Measurements from ENCODE around the gene CERCAM. TPM values are rescaled to one million over a fixed set of nuclear protein-coding genes. Genes with fewer than 3 reads are reported as not detected.
A peak's percentile ranks its signal among the peaks of the same experiment; 100 is the strongest.
"Not testable (repeated sequence)": the region's sequence is repeated elsewhere in the genome, so short reads cannot be mapped to it uniquely, and the experiment has no call there.

The CERCAM gene
- total RNA-seq, 4 donors from 2014 or later: 3.3 to 16.5 (median 5.9) TPM

DNA sequence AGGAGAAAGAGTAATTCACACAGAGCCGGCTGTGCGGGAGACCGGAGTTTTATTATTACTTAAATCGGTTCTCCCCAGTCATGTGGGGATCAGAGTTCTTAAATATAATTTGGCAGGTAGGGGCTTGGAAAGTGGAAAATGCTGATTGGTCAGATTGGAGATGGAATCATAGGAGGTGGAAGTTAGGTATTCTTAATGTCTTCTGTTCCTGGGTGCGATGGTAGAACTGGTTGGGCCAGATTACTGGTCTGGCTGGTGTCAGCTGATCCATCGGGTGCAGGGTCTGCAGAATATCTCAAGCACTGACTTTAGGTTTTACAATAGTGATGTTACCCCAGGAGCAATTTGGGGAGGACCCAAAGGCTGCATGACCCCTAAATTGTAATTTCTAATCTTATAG lies 4.6 kb upstream of the CERCAM start:
- Histone ChIP-seq H3K36me3 (no peaks in the 10 kb centered on the region), H3K27me3 (peaks cover 0 to 8% of the 10 kb centered on the region in 2 donors), H3K9me3 (peaks cover 0 to 4% (median 0%) of the 10 kb centered on the region in 4 donors), H3K4me3 (no peak overlapping the region), H3K27ac (no peak overlapping the region), H3K4me1 (peaks cover 0 to 19% (median 13%) of the 10 kb centered on the region in 4 donors)
- TF ChIP-seq POLR2A (IDR thresholded peaks at IDR 0.05): no peak
- TF ChIP-seq, protein P1, sequence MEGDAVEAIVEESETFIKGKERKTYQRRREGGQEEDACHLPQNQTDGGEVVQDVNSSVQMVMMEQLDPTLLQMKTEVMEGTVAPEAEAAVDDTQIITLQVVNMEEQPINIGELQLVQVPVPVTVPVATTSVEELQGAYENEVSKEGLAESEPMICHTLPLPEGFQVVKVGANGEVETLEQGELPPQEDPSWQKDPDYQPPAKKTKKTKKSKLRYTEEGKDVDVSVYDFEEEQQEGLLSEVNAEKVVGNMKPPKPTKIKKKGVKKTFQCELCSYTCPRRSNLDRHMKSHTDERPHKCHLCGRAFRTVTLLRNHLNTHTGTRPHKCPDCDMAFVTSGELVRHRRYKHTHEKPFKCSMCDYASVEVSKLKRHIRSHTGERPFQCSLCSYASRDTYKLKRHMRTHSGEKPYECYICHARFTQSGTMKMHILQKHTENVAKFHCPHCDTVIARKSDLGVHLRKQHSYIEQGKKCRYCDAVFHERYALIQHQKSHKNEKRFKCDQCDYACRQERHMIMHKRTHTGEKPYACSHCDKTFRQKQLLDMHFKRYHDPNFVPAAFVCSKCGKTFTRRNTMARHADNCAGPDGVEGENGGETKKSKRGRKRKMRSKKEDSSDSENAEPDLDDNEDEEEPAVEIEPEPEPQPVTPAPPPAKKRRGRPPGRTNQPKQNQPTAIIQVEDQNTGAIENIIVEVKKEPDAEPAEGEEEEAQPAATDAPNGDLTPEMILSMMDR (IDR thresholded peaks at IDR 0.05): no peak
- no peak for DNase-seq

DNA sequence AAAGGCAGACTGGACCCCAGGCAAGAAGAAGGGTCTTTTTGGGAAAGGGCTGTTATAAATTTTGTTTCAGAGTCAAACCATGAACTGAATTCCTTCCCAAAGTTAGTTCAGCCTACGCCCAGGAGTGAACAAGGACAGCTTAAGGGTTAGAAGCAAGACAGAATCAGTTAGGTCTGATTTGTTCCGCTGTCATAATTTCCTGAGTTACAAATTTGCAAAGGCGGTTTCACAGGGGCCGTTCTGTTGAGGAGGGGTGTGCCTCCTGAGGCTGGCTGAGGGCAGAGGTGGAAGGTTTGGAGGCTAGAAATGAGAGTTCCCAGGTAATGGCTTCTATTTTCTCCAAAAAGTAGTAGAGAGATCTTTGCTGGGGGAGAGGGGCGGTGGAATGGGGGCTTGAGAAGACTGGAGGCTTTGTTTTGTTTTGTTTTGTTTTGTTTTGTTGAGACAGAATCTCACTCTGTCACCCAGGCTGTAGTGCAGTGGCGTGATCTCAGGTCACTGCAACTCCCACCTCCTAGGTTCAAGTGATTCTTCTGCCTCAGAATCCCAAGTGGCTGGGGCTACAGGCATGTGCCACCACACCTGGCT lies 4.1 kb upstream of the CERCAM start:
- Histone ChIP-seq H3K9me3 (peaks cover 0 to 4% (median 0%) of the 10 kb centered on the region in 4 donors), H3K27ac (no peak overlapping the region), H3K36me3 (no peaks in the 10 kb centered on the region), H3K4me1 (peaks cover 0 to 23% (median 13%) of the 10 kb centered on the region in 4 donors), H3K27me3 (peaks cover 0 to 8% of the 10 kb centered on the region in 2 donors), H3K4me3 (no peak overlapping the region)
- no peak for TF ChIP-seq POLR2A (IDR thresholded peaks at IDR 0.05)
- TF ChIP-seq, protein P1 (IDR thresholded peaks at IDR 0.05): no peak
- no peak for DNase-seq

DNA sequence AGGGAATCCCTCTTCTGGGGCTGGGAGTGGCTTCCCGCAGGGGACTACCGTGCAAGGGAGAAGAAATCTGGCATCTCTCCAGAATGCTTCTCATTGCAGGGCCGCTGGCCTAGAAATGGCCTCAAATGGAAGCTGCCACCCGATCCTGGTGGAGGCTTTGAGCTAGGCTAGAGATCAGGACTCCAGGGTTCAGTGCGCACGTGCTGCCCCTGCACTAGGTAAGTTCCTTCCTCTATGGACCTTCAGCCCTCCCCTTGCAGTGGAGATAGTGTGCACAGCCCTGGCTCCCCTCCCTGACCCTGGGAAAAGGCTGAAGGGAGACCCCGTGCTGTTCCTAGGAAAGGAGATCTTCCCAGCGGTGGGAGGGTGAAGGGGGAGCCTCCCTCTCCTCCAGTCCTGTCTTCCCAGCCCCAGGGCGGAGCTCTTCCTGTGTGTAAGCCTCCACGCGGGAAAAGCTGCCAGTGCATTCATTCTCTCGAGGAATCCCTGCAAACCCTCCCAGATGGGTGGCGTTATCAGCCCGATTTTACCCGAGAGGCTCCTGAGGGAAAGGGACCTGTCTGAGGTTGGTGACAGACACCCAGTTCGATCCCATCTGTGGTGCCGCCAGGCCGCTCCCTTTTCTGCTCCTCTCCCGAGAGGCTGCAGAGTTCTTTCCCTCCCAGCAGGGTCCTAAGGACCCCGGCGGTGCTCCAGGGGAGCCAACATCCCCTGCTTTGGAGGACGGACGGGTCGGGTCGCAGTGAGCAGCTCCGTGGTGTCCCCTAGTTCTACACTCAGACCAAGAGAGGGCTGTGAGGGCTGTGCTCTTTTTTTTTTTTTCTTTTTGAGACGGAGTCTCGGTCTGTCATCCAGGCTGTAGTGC lies 1.4 kb upstream of the CERCAM start:
- H3K27ac ChIP-seq: peak overlapping the region in 1 of 4 donors; percentile 79
- TF ChIP-seq, protein P1 (IDR thresholded peaks at IDR 0.05): no peak
- TF ChIP-seq POLR2A (IDR thresholded peaks at IDR 0.05): no peak
- H3K4me3 ChIP-seq: peak overlapping the region; percentile 65 to 99 (median 79)
- no peaks in the 10 kb centered on the region for H3K36me3 ChIP-seq
- H3K4me1 ChIP-seq: peaks cover 0 to 23% (median 13%) of the 10 kb centered on the region in 4 donors
- DNase-seq: no peak
- H3K27me3 ChIP-seq: peaks cover 0 to 8% of the 10 kb centered on the region in 2 donors
- H3K9me3 ChIP-seq: peaks cover 0 to 4% (median 0%) of the 10 kb centered on the region in 4 donors

DNA sequence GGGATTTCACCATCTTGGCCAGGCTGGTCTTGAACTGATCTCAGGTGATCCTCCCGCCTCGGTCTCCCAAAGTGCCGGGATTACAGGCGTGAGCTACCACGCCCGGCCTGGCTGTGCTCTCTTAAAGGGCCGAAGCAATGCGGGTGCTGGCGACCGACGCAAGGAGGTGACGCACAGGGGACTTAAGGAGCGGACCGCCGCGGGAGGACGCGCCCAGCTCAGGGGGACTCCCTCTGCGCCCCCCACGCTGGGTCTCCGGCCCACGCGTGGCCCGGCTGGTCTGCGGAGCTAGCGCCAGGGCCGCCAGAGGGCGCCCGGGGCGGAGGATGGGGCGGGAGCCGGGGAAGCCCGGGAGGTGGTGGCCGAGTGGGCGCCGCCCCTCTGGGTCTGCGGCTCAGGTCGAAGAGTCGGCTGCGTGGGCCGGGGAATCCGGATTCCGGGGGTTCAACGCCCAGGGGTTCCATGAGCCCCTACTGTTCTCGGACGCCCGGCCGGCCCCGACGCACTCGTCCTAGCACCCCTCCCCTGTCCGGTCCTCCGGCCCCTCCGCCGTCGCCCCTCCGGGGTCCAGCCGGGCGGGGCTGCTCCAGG lies 502 bp upstream of the CERCAM start:
- TF ChIP-seq, protein P1 (IDR thresholded peaks at IDR 0.05): peak; percentile 34 to 85 (median 68)
- TF ChIP-seq POLR2A (IDR thresholded peaks at IDR 0.05): no peak
- Histone ChIP-seq H3K9me3 (peaks cover 0 to 4% (median 0%) of the 10 kb centered on the region in 4 donors), H3K4me3 (peak overlapping the region; percentile 65 to 99 (median 79)), H3K27ac (peak overlapping the region; percentile 28 to 79 (median 60)), H3K4me1 (peaks cover 0 to 23% (median 13%) of the 10 kb centered on the region in 4 donors), H3K27me3 (peaks cover 0 to 8% of the 10 kb centered on the region in 2 donors), H3K36me3 (no peaks in the 10 kb centered on the region)
- peak; percentile 65 to 84 (median 78) for DNase-seq

DNA sequence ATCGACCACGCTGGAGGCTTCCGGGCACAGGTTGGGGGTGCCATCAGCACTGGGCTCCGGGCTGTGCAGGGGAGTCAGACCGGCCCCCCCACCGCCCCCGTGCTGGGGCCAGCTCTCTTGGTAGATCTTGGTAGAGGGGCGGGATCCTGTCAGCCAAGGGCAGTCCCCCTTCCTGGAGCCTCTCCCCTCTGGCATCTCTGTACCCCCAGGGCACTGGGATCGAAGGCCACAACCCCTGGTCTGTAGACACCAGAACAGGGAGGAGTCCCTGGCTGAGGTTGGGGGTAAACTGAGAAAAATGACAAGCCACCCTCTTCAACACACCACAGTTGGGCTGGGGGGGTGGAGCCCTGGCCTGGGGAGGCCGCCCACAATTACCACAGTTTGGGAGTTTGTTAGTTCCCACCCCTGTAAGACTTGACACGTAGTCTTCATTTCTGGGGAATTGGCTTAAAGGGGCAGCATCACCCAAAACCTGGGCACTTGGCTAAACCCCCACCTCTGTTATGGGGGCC lies 882 bp downstream of the CERCAM start:
- TF ChIP-seq, protein P1 (IDR thresholded peaks at IDR 0.05): no peak
- no peak for TF ChIP-seq POLR2A (IDR thresholded peaks at IDR 0.05)
- Histone ChIP-seq H3K4me3 (peak overlapping the region; percentile 65 to 99 (median 79)), H3K4me1 (peaks cover 0 to 23% (median 13%) of the 10 kb centered on the region in 4 donors), H3K27ac (peak overlapping the region in 2 of 4 donors; percentile 28 to 79), H3K36me3 (no peaks in the 10 kb centered on the region), H3K9me3 (peaks cover 0 to 4% (median 0%) of the 10 kb centered on the region in 4 donors), H3K27me3 (peaks cover 0 to 8% of the 10 kb centered on the region in 2 donors)
- DNase-seq: no peak

DNA sequence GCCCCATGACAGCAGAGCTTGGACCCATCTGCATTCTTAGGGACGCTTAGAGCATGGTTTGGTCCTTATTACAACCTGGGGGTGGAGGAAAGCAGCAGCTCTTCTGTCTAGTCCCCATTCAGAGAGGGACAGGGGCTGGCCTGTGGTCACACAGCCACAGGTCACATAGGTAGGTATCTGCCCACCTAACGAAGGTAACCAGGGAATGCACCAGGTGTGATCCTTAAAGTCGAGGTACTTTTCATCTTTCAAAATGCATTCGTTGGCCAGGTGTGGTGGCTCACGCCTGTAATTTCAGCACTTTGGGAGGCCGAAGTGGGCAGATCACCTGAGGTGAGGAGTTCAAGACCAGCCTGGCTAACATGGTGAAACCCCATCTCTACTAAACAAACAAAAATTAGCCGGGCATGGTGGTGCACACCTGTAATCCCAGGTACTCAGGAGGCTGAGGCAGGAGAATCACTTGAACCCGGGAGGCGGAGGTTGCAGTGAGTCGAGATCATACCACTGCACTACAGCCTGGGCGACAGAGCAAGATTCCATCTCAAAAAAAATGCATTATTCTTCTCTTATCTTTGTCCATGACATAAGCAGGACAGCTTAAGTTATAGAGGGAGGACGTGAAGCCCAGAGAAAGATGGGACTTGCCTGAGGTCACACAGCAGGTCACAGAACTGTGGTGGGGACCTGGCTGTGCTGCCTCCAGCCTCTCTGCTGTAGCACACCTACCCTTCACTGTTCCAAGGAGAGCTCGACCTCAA lies 1.5 kb downstream of the CERCAM start:
- H3K27me3 ChIP-seq, DNase-seq, H3K36me3 ChIP-seq, H3K9me3 ChIP-seq, H3K27ac ChIP-seq, H3K4me3 ChIP-seq: not testable (repeated sequence)
- peaks cover 0 to 23% (median 13%) of the 10 kb centered on the region in 4 donors for H3K4me1 ChIP-seq
